Adipocyte (in vitro differentiated cells): ENCODE results near the gene DEPP1.

Experiments used
- DNase-seq: peaks from one replicate; pipeline ENCODE4 v3.0.0-alpha.2; 2015; ENCODE audit warnings: low read depth
- H3K27me3 ChIP-seq: replicated peaks from 2 replicates; pipeline ENCODE4 v1.7.0; 2013; ENCODE audit warnings: mild to moderate bottlenecking, low read length, moderate library complexity; ENCODE audit not compliant: control insufficient read depth, insufficient read depth
- H3K36me3 ChIP-seq: 2 replicates; pipeline ENCODE4 v1.7.0; 2013; ENCODE audit warnings: low read length, mild to moderate bottlenecking, moderate library complexity; ENCODE audit not compliant: control insufficient read depth, insufficient read depth, severe bottlenecking
- H3K4me1 ChIP-seq: 2 replicates; pipeline ENCODE4 v1.7.0; 2013; ENCODE audit warnings: mild to moderate bottlenecking, low read length, moderate library complexity; ENCODE audit not compliant: control insufficient read depth, insufficient read depth
- H3K4me3 ChIP-seq: 2 replicates; pipeline ENCODE4 v1.7.0; 2013; ENCODE audit warnings: mild to moderate bottlenecking, low read length, moderate library complexity
- H3K9ac ChIP-seq: 2 replicates; pipeline ENCODE4 v1.7.0; 2013; ENCODE audit warnings: mild to moderate bottlenecking, low read length, moderate library complexity
- H3K9me3 ChIP-seq: 2 replicates; pipeline ENCODE4 v1.7.0; 2013; ENCODE audit warnings: mild to moderate bottlenecking, low read length, moderate library complexity; ENCODE audit not compliant: control insufficient read depth

The DEPP1 gene

GRCh38 chr10:44955413-44956070 lies 23.1 kb downstream of the DEPP1 start:
- H3K9ac ChIP-seq: peak overlapping the region; percentile 50
- H3K9me3 ChIP-seq: no peaks in the 10 kb centered on the region
- H3K4me3 ChIP-seq: no peak overlapping the region
- peaks cover 4% of the 10 kb centered on the region for H3K36me3 ChIP-seq
- no peaks in the 10 kb centered on the region for H3K27me3 ChIP-seq
- DNase-seq: no peak
- H3K4me1 ChIP-seq: peaks cover 54% of the 10 kb centered on the region

GRCh38 chr10:44954962-44955361 lies 23.6 kb downstream of the DEPP1 start:
- no peak for DNase-seq
- Histone ChIP-seq H3K9me3 (no peaks in the 10 kb centered on the region), H3K4me1 (peaks cover 49% of the 10 kb centered on the region), H3K36me3 (peaks cover 4% of the 10 kb centered on the region), H3K9ac (peak overlapping the region; percentile 50), H3K4me3 (no peak overlapping the region), H3K27me3 (no peaks in the 10 kb centered on the region)

- Histone ChIP-seq H3K9ac (no peak overlapping the region), H3K9me3 (no peaks in the 10 kb centered on the region), H3K4me1 (peaks cover 49% of the 10 kb centered on the region), H3K4me3 (no peak overlapping the region), H3K27me3 (no peaks in the 10 kb centered on the region), H3K36me3 (peaks cover 4% of the 10 kb centered on the region)
- no peak for DNase-seq
Observed at GRCh38 chr10:44954042-44954441, 24.6 kb downstream of the DEPP1 start.

- no peak for DNase-seq
Observed at GRCh38 chr10:44952779-44953231, 25.8 kb downstream of the DEPP1 start.

GRCh38 chr10:44951576-44952226 lies 26.9 kb downstream of the DEPP1 start:
- Histone ChIP-seq H3K9me3 (no peaks in the 10 kb centered on the region), H3K9ac (no peak overlapping the region), H3K36me3 (peaks cover 4% of the 10 kb centered on the region), H3K27me3 (no peaks in the 10 kb centered on the region), H3K4me3 (no peak overlapping the region), H3K4me1 (peaks cover 28% of the 10 kb centered on the region)
- DNase-seq: no peak

More at GRCh38 chr10:44952779-44953231, 25.8 kb downstream of the DEPP1 start:
- Histone ChIP-seq H3K4me1 (peaks cover 39% of the 10 kb centered on the region), H3K4me3 (no peak overlapping the region), H3K36me3 (peaks cover 4% of the 10 kb centered on the region), H3K27me3 (no peaks in the 10 kb centered on the region), H3K9ac (no peak overlapping the region), H3K9me3 (no peaks in the 10 kb centered on the region)

GRCh38 chr10:44950326-44951225 lies 28.0 kb downstream of the DEPP1 start:
- peaks cover 16% of the 10 kb centered on the region for H3K4me1 ChIP-seq
- no peak overlapping the region for H3K4me3 ChIP-seq
- peaks cover 4% of the 10 kb centered on the region for H3K36me3 ChIP-seq
- H3K9ac ChIP-seq: no peak overlapping the region
- no peaks in the 10 kb centered on the region for H3K27me3 ChIP-seq
- H3K9me3 ChIP-seq: no peaks in the 10 kb centered on the region
- DNase-seq: no peak

GRCh38 chr10:44949915-44950314 lies 28.7 kb downstream of the DEPP1 start:
- H3K4me3 ChIP-seq: no peak overlapping the region
- peaks cover 4% of the 10 kb centered on the region for H3K36me3 ChIP-seq
- DNase-seq: no peak
- H3K9ac ChIP-seq: no peak overlapping the region
- H3K27me3 ChIP-seq: no peaks in the 10 kb centered on the region
- no peaks in the 10 kb centered on the region for H3K9me3 ChIP-seq
- peaks cover 11% of the 10 kb centered on the region for H3K4me1 ChIP-seq

GRCh38 chr10:44949127-44949802 lies 29.3 kb downstream of the DEPP1 start:
- Histone ChIP-seq H3K27me3 (no peaks in the 10 kb centered on the region), H3K36me3 (peaks cover 4% of the 10 kb centered on the region), H3K4me1 (peaks cover 11% of the 10 kb centered on the region), H3K4me3 (no peak overlapping the region), H3K9ac (no peak overlapping the region), H3K9me3 (peaks cover 6% of the 10 kb centered on the region)
- no peak for DNase-seq

GRCh38 chr10:44948642-44949041 lies 30.0 kb downstream of the DEPP1 start:
- no peak overlapping the region for H3K4me3 ChIP-seq
- H3K27me3 ChIP-seq: no peaks in the 10 kb centered on the region
- DNase-seq: no peak
- H3K4me1 ChIP-seq: peaks cover 11% of the 10 kb centered on the region
- peaks cover under 1% of the 10 kb centered on the region for H3K36me3 ChIP-seq
- no peak overlapping the region for H3K9ac ChIP-seq
- H3K9me3 ChIP-seq: peaks cover 10% of the 10 kb centered on the region

- Histone ChIP-seq H3K36me3 (no peaks in the 10 kb centered on the region), H3K9me3 (peaks cover 10% of the 10 kb centered on the region), H3K4me1 (peaks cover 3% of the 10 kb centered on the region), H3K9ac (no peak overlapping the region), H3K4me3 (no peak overlapping the region), H3K27me3 (no peaks in the 10 kb centered on the region)
- no peak for DNase-seq
Observed at GRCh38 chr10:44947371-44948152, 31.0 kb downstream of the DEPP1 start.
